ENCODE results near the gene IFIT1B.
"Not testable (repeated sequence)": the region's sequence is repeated elsewhere in the genome, so short reads cannot be mapped to it uniquely, and the experiment has no call there.

The IFIT1B gene

GRCh38 chr10:89348975-89349374 is 28.9 kb upstream of the IFIT1B start:
- no peak for DNase-seq

- DNase-seq = not testable (repeated sequence)
Observed at GRCh38 chr10:89350631-89351315, 27.1 kb upstream of the IFIT1B start.

DNA sequence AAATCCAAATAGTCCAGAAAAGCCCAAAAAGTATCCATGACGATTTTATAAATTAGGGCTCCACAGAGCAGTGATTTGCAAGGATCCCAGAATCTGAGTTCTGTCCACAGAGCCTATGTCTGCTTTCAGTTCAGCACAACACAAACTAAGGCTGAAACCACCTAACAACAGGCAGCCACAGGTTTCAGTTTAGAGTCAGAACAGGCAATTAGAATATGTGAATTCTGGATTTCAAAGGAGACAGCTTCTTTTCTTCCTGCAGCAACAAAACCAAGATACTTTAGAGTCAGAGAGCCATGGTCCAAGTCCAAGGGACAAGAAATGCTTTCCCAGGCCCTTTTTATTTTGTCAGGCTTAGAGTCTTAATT is 26.5 kb upstream of the IFIT1B start:
- no peak for DNase-seq

GRCh38 chr10:89351780-89352597 is 25.9 kb upstream of the IFIT1B start:
- no peak for DNase-seq

GRCh38 chr10:89352802-89353201 is 25.1 kb upstream of the IFIT1B start:
- DNase-seq = no peak

GRCh38 chr10:89355394-89355931 is 22.4 kb upstream of the IFIT1B start:
- DNase-seq = no peak

DNA sequence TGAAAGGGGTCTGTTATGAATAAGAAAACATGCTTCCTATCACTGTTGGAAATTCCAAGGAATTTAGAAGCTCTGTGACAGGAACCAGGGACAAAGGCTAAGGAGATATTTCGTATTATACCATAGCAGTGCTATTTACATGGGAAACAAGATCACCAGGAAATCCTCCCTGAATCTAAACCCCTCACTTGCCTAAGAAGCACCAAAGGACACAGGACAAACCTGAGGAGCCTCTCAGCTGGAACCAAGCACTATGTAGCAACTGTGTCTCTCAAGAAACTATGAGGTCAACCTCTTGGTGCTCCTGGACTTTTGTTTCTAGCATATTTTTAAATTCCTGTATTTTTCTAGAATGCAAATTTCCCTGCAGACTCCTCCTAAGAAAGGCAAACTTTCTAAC is 20.8 kb upstream of the IFIT1B start:
- DNase-seq = no peak

GRCh38 chr10:89357975-89358374 is 19.9 kb upstream of the IFIT1B start:
- DNase-seq = no peak

GRCh38 chr10:89360157-89360556 is 17.7 kb upstream of the IFIT1B start:
- DNase-seq = no peak

DNA sequence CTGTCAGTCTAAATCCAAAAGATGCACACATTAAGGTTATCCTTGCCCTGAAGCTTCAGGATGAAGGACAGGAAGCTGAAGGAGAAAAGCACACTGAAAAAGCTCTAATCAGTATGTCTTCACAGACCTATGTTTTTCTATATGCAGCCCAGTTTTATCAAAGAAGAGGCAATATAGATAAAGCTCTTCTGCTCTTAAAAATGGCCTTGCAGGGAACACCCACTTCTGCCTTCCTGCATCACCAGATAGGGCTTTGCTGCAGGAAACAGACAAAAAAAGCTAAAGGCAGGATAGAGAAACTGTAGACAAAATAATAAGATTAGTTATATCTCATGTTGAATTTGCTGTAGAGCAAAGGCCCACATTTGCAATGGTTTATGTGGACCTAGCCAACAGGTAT is 14.9 kb upstream of the IFIT1B start:
- DNase-seq = no peak

- DNase-seq = no peak
Observed at GRCh38 chr10:89363729-89364442, 14.0 kb upstream of the IFIT1B start.

GRCh38 chr10:89364531-89364930 is 13.3 kb upstream of the IFIT1B start:
- DNase-seq = no peak

- DNase-seq = no peak
Observed at GRCh38 chr10:89367529-89367928, 10.3 kb upstream of the IFIT1B start.

DNA sequence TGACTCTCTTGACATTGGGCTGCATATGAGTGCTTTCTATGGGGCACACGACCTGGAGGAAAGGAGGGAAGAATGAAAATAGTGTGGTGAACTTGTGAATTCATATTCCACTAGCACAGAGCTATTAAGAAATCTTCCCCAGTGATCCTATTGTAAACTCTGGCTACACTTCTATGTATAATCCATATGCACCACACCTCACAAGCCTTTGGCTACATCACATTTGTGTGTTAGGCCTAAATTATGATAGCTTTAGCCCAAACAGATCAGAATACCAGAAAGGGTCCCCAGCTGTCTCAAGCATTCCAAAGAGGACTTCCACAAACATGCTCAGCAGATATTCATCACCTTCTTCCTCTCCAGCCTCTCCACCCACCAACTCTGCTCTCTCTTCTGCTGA is 9.7 kb upstream of the IFIT1B start:
- DNase-seq = no peak

- DNase-seq = no peak
Observed at GRCh38 chr10:89369156-89370105, 8.4 kb upstream of the IFIT1B start.

DNA sequence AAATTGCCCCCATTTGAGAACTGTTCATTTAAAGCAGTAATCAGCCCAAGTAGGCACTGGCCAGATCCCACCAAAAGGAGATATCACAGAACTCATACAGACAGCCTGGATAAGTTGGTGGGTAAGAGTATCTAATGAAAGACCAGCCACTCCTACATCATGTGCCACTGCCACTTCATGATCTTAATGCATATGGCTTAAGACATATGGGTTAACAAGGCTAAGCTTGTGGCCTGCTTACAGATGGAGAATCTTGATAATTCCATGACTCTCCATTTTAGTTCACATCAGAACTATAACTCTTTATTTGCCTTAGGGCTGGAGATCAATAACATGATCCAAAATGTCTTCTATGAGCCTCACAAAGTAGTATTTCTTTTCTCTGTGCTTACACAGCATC is 6.8 kb upstream of the IFIT1B start:
- DNase-seq = no peak

- no peak for DNase-seq
Observed at GRCh38 chr10:89371987-89372386, 5.9 kb upstream of the IFIT1B start.

GRCh38 chr10:89373916-89374711 is 3.7 kb upstream of the IFIT1B start:
- no peak for DNase-seq

DNA sequence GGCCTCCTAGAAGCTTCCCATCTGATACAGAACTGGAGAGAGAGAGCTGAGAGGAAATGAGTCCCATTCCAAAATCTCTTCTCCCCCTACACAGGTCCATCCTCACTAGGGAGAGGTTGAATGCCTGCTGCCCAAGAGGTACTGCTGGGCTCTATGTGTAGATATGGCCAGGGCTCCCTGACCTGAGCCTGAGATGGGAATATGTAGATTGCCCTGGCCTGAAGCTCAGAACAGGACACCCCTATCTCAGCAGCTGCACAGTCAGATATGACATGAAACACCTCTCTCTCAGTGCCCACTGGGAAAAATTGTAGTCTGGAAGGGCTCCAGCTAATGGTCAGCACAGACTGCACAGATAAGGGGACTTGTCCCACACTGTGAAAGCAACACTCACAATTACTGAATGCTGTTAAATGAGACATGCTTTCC is 3.1 kb upstream of the IFIT1B start:
- no peak for DNase-seq

DNA sequence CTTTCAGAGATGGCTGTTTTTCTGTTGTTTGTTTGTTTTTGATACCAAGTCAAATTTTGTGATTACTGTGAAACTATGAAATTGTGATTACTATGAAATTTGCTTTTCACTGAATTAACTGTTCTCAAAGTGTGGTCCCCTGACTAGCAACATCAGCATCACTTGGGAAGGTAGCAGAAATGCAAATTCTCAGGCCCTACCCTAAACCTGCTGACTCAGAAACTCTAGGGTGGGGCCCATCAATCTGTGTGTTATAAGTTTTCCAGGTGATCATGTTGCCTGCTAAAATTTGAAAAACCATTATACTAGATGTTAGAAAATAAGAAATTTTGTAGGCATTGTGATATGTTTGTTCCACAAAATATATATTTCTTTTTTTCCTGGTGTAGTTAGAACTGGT is 1.2 kb downstream of the IFIT1B start:
- no peak for DNase-seq

DNA sequence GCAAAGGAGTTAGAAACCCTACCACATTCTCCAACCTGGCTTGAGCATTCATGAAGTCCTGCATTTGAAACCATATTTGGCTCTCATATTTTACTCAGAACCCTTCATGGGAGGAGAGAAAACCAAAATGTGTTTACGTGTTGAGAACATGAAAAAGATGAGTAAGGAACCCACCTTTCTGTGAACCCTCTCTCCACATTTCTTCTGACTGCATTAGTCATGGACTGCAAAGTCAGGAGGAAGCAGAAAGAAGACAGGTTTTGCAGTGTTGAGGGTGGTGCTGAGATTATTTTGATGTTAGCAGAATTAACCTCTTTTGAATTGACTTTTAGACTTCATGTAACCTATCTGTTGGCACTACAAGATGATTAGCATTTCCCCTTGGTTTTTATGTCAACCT is 4.9 kb downstream of the IFIT1B start:
- no peak for DNase-seq
